H1 (cell line): ENCODE measurements around the gene RPUSD1. TPM values are rescaled to one million over a fixed set of nuclear protein-coding genes. Genes with fewer than 3 reads are reported as not detected.

Experiments
- CTCF ChIA-PET: fragments of 300-600 bp; sonication (Branson Sonifier 250); formaldehyde crosslinking; loops from one replicate; lab custom pipeline; 2021; ENCODE audit not compliant: partially characterized antibody; lab: Charles Lee
- POLR2A ChIA-PET: fragments of 300-600 bp; sonication (Branson Sonifier 250); formaldehyde crosslinking; loops from one replicate; lab custom pipeline; 2021; ENCODE audit warnings: inconsistent platforms; ENCODE audit not compliant: partially characterized antibody; lab: Charles Lee
- DNase-seq, 2 experiments: peaks; one replicate each; pipeline versions ENCODE4 v3.0.0 to v3.0.0-alpha.2; 2010 to 2022; ENCODE audit warnings: low spot score in 2 of 2, low read depth in 1 of 2, mixed read lengths in 1 of 2
- FAIRE-seq: peaks from 2 replicates; lab custom pipeline; 2011; peaks lifted over from hg19 to GRCh38; lab: Jason Lieb, UNC
- H2AFZ ChIP-seq: 2 replicates; pipeline ENCODE4 v1.8.1; 2012; ENCODE audit warnings: low read length, inconsistent platforms
- H2AK5ac ChIP-seq: 2 replicates; pipeline ENCODE4 v1.6.1; 2013; ENCODE audit warnings: low read depth, low read length
- H2BK120ac ChIP-seq: replicated peaks from 2 replicates; pipeline ENCODE3; 2013; ENCODE audit warnings: low read depth, low read length, inconsistent platforms
- H2BK12ac ChIP-seq: 2 replicates; pipeline ENCODE4 v1.6.1; 2013; ENCODE audit warnings: low read depth, low read length
- H2BK15ac ChIP-seq: 2 replicates; pipeline ENCODE4 v1.6.1; 2013; ENCODE audit warnings: low read length
- H2BK20ac ChIP-seq: 2 replicates; pipeline ENCODE4 v1.6.1; 2013; ENCODE audit warnings: low read length
- H2BK5ac ChIP-seq: 2 replicates; pipeline ENCODE4 v1.6.1; 2013; ENCODE audit warnings: low read depth, low read length
- H3K14ac ChIP-seq: 2 replicates; pipeline ENCODE4 v1.6.1; 2013; ENCODE audit warnings: inconsistent platforms; ENCODE audit not compliant: insufficient read length
- H3K18ac ChIP-seq: 2 replicates; pipeline ENCODE4 v1.6.1; 2013; ENCODE audit warnings: low read length; ENCODE audit errors: extremely low read depth
- H3K23ac ChIP-seq: 2 replicates; pipeline ENCODE4 v1.6.1; 2013; ENCODE audit warnings: inconsistent platforms; ENCODE audit not compliant: insufficient read length
- H3K23me2 ChIP-seq: 2 replicates; pipeline ENCODE4 v1.6.1; 2013; ENCODE audit warnings: low read depth, low read length
- H3K27ac ChIP-seq: 2 replicates; pipeline ENCODE4 v1.6.1; 2011; ENCODE audit warnings: low read depth, low read length, inconsistent platforms
- H3K27me3 ChIP-seq, 4 experiments: replicated peaks in 1 of 4; 1 replicate in 1 of 4; 2 replicates in 3 of 4; pipeline versions ENCODE4 v1.6.1 to v1.8.1; 2011 to 2013; ENCODE audit warnings: low read length in 3 of 4, mild to moderate bottlenecking in 3 of 4, inconsistent platforms in 2 of 4, mixed read lengths in 2 of 4, moderate library complexity in 1 of 4; ENCODE audit not compliant: control insufficient read depth in 3 of 4, insufficient read depth in 3 of 4; ENCODE audit errors: extremely low read depth in 1 of 4
- H3K36me3 ChIP-seq, 4 experiments: 2 replicates each; pipeline versions ENCODE4 v1.6.1 to v1.8.1; 2011 to 2013; ENCODE audit warnings: mild to moderate bottlenecking in 4 of 4, low read length in 3 of 4, moderate library complexity in 2 of 4, control low read depth in 1 of 4, inconsistent platforms in 1 of 4; ENCODE audit not compliant: insufficient read depth in 4 of 4, control insufficient read depth in 2 of 4
- H3K4ac ChIP-seq: replicated peaks from 2 replicates; pipeline ENCODE3; 2013; ENCODE audit warnings: low read length, low read depth, mixed read lengths, inconsistent platforms; ENCODE audit not compliant: insufficient read length
- H3K4me1 ChIP-seq, 4 experiments: replicated peaks in 1 of 4; 1 replicate in 1 of 4; 2 replicates in 3 of 4; pipeline versions ENCODE4 v1.6.1 to v1.8.1; 2011 to 2013; ENCODE audit warnings: low read length in 3 of 4, inconsistent platforms in 2 of 4, mixed read lengths in 1 of 4; ENCODE audit not compliant: insufficient read depth in 4 of 4, control insufficient read depth in 3 of 4
- H3K4me2 ChIP-seq, 2 experiments: 2 replicates each; pipeline versions ENCODE4 v1.6.1 to v1.8.1; 2011 to 2013; ENCODE audit warnings: low read depth in 2 of 2, low read length in 2 of 2, control low read depth in 1 of 2, inconsistent platforms in 1 of 2, mild to moderate bottlenecking in 1 of 2; ENCODE audit not compliant: insufficient read depth in 1 of 2
- H3K4me3 ChIP-seq, 4 experiments: fragments of 200-600, 300-600 bp in 1 of 4; sonication (generic), shearing (Covaris generic), sonication (Bioruptor Twin) in 1 of 4; 2 replicates each; pipeline versions ENCODE4 v1.5.1 to v1.8.1; 2011 to 2016; ENCODE audit warnings: low read length in 4 of 4, low read depth in 3 of 4, control low read depth in 2 of 4, inconsistent platforms in 2 of 4, mild to moderate bottlenecking in 2 of 4, mixed read lengths in 1 of 4, moderate library complexity in 1 of 4; ENCODE audit not compliant: insufficient read depth in 2 of 4; ENCODE audit errors: extremely low read depth in 1 of 4
- H3K56ac ChIP-seq: replicated peaks from 2 replicates; pipeline ENCODE3; 2013; ENCODE audit warnings: low read depth, mild to moderate bottlenecking, mixed read lengths, low read length, inconsistent platforms; ENCODE audit not compliant: insufficient read length
- H3K79me1 ChIP-seq: 2 replicates; pipeline ENCODE4 v1.6.1; 2013; ENCODE audit warnings: low read depth, low read length, control low read depth
- H3K79me2 ChIP-seq, 2 experiments: 2 replicates each; pipeline versions ENCODE4 v1.6.1 to v1.8.1; 2012 to 2013; ENCODE audit warnings: low read length in 2 of 2, mild to moderate bottlenecking in 2 of 2, inconsistent platforms in 1 of 2; ENCODE audit not compliant: insufficient read depth in 2 of 2, control insufficient read depth in 1 of 2
- H3K9ac ChIP-seq, 4 experiments: replicated peaks in 1 of 4; 1 replicate in 1 of 4; 2 replicates in 3 of 4; pipeline versions ENCODE4 v1.6.1 to v1.8.1; 2011 to 2013; ENCODE audit warnings: low read depth in 3 of 4, low read length in 3 of 4, control low read depth in 2 of 4, mild to moderate bottlenecking in 2 of 4, moderate library complexity in 2 of 4, inconsistent platforms in 1 of 4; ENCODE audit errors: extremely low read depth in 1 of 4
- H3K9me3 ChIP-seq, 2 experiments: 2 replicates each; pipeline versions ENCODE4 v1.6.1 to v1.8.1; 2012 to 2013; ENCODE audit warnings: mild to moderate bottlenecking in 2 of 2, moderate library complexity in 2 of 2, control low read depth in 1 of 2, inconsistent platforms in 1 of 2, low read depth in 1 of 2, low read length in 1 of 2, mixed read lengths in 1 of 2; ENCODE audit not compliant: insufficient read depth in 2 of 2
- H4K20me1 ChIP-seq, 2 experiments: replicated peaks in 1 of 2; 2 replicates each; pipeline versions ENCODE3 to v1.8.1; 2011 to 2013; ENCODE audit warnings: inconsistent platforms in 2 of 2, low read length in 2 of 2, mild to moderate bottlenecking in 1 of 2; ENCODE audit not compliant: insufficient read depth in 2 of 2, control insufficient read depth in 1 of 2
- H4K5ac ChIP-seq: 2 replicates; pipeline ENCODE4 v1.6.1; 2013; ENCODE audit warnings: low read length, low read depth, mixed read lengths, inconsistent platforms; ENCODE audit not compliant: insufficient read length
- H4K8ac ChIP-seq: 2 replicates; pipeline ENCODE4 v1.8.0; 2013; ENCODE audit warnings: mild to moderate bottlenecking, moderate library complexity, low read length, inconsistent platforms; ENCODE audit not compliant: insufficient read depth; ENCODE audit errors: extremely low read depth
- H4K91ac ChIP-seq: replicated peaks from 2 replicates; pipeline ENCODE3; 2013; ENCODE audit warnings: low read length, mixed read lengths, inconsistent platforms; ENCODE audit not compliant: insufficient read length
- ATF2 ChIP-seq: IDR thresholded peaks from 2 replicates; pipeline ENCODE4 v1.6.1; 2012; ENCODE audit warnings: low read length, inconsistent platforms
- HDAC2 ChIP-seq, 2 experiments: fragments of 300-600 bp in 1 of 2; sonication (generic) in 1 of 2; IDR thresholded peaks; 2 replicates each; pipeline ENCODE4 v1.6.1; 2011 to 2012; ENCODE audit warnings: low read depth in 2 of 2, low read length in 2 of 2, mild to moderate bottlenecking in 2 of 2, moderate library complexity in 2 of 2, borderline replicate concordance in 1 of 2, inconsistent platforms in 1 of 2
- HDAC6 ChIP-seq: IDR thresholded peaks from one replicate; pipeline ENCODE4 v1.7.1; 2012; ENCODE audit warnings: low read depth, mild to moderate bottlenecking, inconsistent platforms, low read length, moderate library complexity
- NANOG ChIP-seq: IDR thresholded peaks from 2 replicates; pipeline ENCODE4 v1.6.1; 2011; ENCODE audit warnings: low read length, low read depth, mild to moderate bottlenecking, inconsistent platforms; ENCODE audit not compliant: insufficient read depth, poor library complexity, severe bottlenecking
- NRF1 ChIP-seq: IDR thresholded peaks from 2 replicates; pipeline ENCODE4 v1.6.1; 2011; ENCODE audit warnings: mild to moderate bottlenecking, low read depth, low read length, improper control_type of control experiment
- POLR2A ChIP-seq, 2 experiments: IDR thresholded peaks; 1 replicate in 1 of 2; 2 replicates in 1 of 2; pipeline ENCODE4 v1.6.1; 2011; ENCODE audit warnings: low read depth in 2 of 2, low read length in 2 of 2, mild to moderate bottlenecking in 2 of 2; ENCODE audit errors: control extremely low read depth in 1 of 2
- POLR2AphosphoS5 ChIP-seq: IDR thresholded peaks from 2 replicates; pipeline ENCODE4 v1.6.1; 2011; ENCODE audit warnings: low read depth, low read length
- SP4 ChIP-seq: IDR thresholded peaks from 2 replicates; pipeline ENCODE4 v1.6.1; 2012; ENCODE audit warnings: low read length, inconsistent platforms
- TEAD4 ChIP-seq: IDR thresholded peaks from 2 replicates; pipeline ENCODE4 v1.6.1; 2012; ENCODE audit warnings: low read depth, low read length, inconsistent platforms, mixed read lengths
- ZNF274 ChIP-seq: IDR thresholded peaks from 2 replicates; pipeline ENCODE4 v1.7.0; 2012; ENCODE audit warnings: low read length, borderline replicate concordance; ENCODE audit errors: extremely low read depth
- WGBS, 2 experiments: shearing (Covaris generic) in 1 of 2; methylation state at CpG; one replicate each; pipeline versions ENCODE4 v1.1.6 to v1.1.7; 2013 to 2015; ENCODE audit warnings: low lambda C conversion rate in 2 of 2, mixed read lengths in 2 of 2, inconsistent platforms in 1 of 2, low coverage in 1 of 2, missing lambda C conversion rate in 1 of 2; ENCODE audit not compliant: insufficient replicate concordance in 2 of 2, insufficient coverage in 1 of 2, insufficient read length in 1 of 2; ENCODE audit errors: extremely low coverage in 1 of 2, missing lambda C conversion rate in 1 of 2; 5-methylcytosine and 5-hydroxymethylcytosine counted together
- polyA plus RNA-seq, 7 experiments: library from polyadenylated mRNA; depleted of rRNA in 3 of 7; stranded (reverse) in 5 of 7; unstranded in 2 of 7; fragments of >200 nt in 5 of 7; fragments of 200-250 nt in 2 of 7; gene quantifications; 1 replicate in 5 of 7; 2 replicates in 1 of 7; 4 replicates in 1 of 7; pipeline versions ENCODE4 v1.2.1 to v1.2.3, GENCODE V29; 2011 to 2013; ENCODE audit warnings: missing spikeins in 2 of 7, mixed read lengths in 2 of 7
- total RNA-seq: library from RNA; stranded (reverse); fragmentation: NEBNext Ultra II Directional; extraction: Animal tissue kit (Norgen Biotek cat#: 25700); gene quantifications from 2 replicates; pipeline ENCODE4 v1.2.1, GENCODE V29; 2021
- TF ChIP-seq, protein P1 (sequence below): IDR thresholded peaks from 2 replicates; pipeline ENCODE4 v1.6.1; 2011; ENCODE audit warnings: low read depth, mild to moderate bottlenecking, low read length; ENCODE audit not compliant: insufficient read depth

The RPUSD1 gene
- total and polyA plus RNA-seq, 2 of the 8 experiments (the other 6 are each of a cell fraction or from before 2014, with no cell fraction given) = 32.2 to 61.8 TPM

- no peak overlapping the region; the same call in 1 of the 2 replicates for H4K8ac ChIP-seq
- CTCF ChIA-PET = no interaction called here
- POLR2A ChIA-PET = no interaction called here
- TF ChIP-seq, protein P1, sequence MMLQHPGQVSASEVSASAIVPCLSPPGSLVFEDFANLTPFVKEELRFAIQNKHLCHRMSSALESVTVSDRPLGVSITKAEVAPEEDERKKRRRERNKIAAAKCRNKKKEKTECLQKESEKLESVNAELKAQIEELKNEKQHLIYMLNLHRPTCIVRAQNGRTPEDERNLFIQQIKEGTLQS = no peak
- no peak for TF ChIP-seq SP4
- no peak for TF ChIP-seq POLR2A (IDR thresholded peaks at IDR 0.05; ENCODE audit: control extremely low read depth in 1 of 2, low read depth in 2 of 2, low read length in 2 of 2)
- TF ChIP-seq HDAC2 (IDR thresholded peaks at IDR 0.05; ENCODE audit: borderline replicate concordance in 1 of 2, low read depth in 2 of 2, low read length in 2 of 2) = no peak
- TF ChIP-seq TEAD4 = no peak
- no peak for TF ChIP-seq HDAC6
- no peak for TF ChIP-seq ZNF274
- no peak for TF ChIP-seq ATF2
- TF ChIP-seq NRF1 = no peak
- TF ChIP-seq POLR2AphosphoS5 = no peak
- no peak for TF ChIP-seq NANOG
Observed at GRCh38 chr16:832652-833336, 44.6 kb upstream of the RPUSD1 start.

More at GRCh38 chr16:832652-833336, 44.6 kb upstream of the RPUSD1 start:
- no peak overlapping the region for H4K91ac ChIP-seq
- H2BK5ac ChIP-seq = no peak overlapping the region
- FAIRE-seq = no peak
- no peak overlapping the region for H4K5ac ChIP-seq
- no peaks in the 10 kb centered on the region for H3K79me2 ChIP-seq
- no peak overlapping the region for H3K14ac ChIP-seq
- 89% methylated on average over 24 of the region's 35 CpGs; no CpG with 5 or more reads in 1 of the 2 experiments for WGBS, 2 experiments
- no peak for DNase-seq
- H3K23me2 ChIP-seq = no peaks in the 10 kb centered on the region
- H3K9me3 ChIP-seq = peaks cover 15 to 58% of the 10 kb centered on the region in 2 experiments; a peak in 3 of 4 replicates
- no peak overlapping the region for H3K4me2 ChIP-seq
- H4K20me1 ChIP-seq = no peaks in the 10 kb centered on the region
- H3K4ac ChIP-seq = no peak overlapping the region
- no peak overlapping the region for H3K56ac ChIP-seq
- no peak overlapping the region for H3K9ac ChIP-seq
- no peaks in the 10 kb centered on the region for H3K79me1 ChIP-seq
- H3K4me3 ChIP-seq = no peak overlapping the region
- H3K27ac ChIP-seq = no peak overlapping the region
- H3K18ac ChIP-seq = no peak overlapping the region
- no peak overlapping the region for H2AK5ac ChIP-seq
- no peak overlapping the region for H2BK15ac ChIP-seq
- H3K23ac ChIP-seq = no peak overlapping the region
- H3K36me3 ChIP-seq = no peaks in the 10 kb centered on the region
- no peaks in the 10 kb centered on the region for H3K27me3 ChIP-seq
- H3K4me1 ChIP-seq = no peaks in the 10 kb centered on the region
- H2BK120ac ChIP-seq = no peak overlapping the region
- H2BK12ac ChIP-seq = no peak overlapping the region
- no peak overlapping the region for H2BK20ac ChIP-seq
- H2AFZ ChIP-seq = no peak overlapping the region
